DMS 273 (cell line): Measurements from ENCODE around the gene DNAAF2.
"Not testable (repeated sequence)": the region's sequence is repeated elsewhere in the genome, so short reads cannot be mapped to it uniquely, and the experiment has no call there.

Source experiments
- DNase-seq: peaks from one replicate; lab custom pipeline; 2025; ENCODE audit not compliant: unreplicated experiment; lab: John Stamatoyannopoulos, UW

The DNAAF2 gene

GRCh38 chr14:49622022-49622607 is 12.9 kb downstream of the DNAAF2 start:
- peak; percentile 31 for DNase-seq

- peak; percentile 87 for DNase-seq
Observed at GRCh38 chr14:49621114-49621881, 13.7 kb downstream of the DNAAF2 start.

- peak; percentile 99 for DNase-seq
Observed at GRCh38 chr14:49620182-49621113, 14.6 kb downstream of the DNAAF2 start, which contains the start of the genes MGAT2 and RPL36AL. TSS of gene MGAT2 (plus strand) at chr14:49620799. CDS start at chr14:49621269, 470 bp downstream. TSS of gene RPL36AL (minus strand) at chr14:49620626. CDS start at chr14:49619104, 1,522 bp downstream.

- DNase-seq = no peak
Observed at GRCh38 chr14:49619730-49620129, 15.3 kb downstream of the DNAAF2 start.

- not testable (repeated sequence) for DNase-seq
Observed at GRCh38 chr14:49619273-49619672, 15.8 kb downstream of the DNAAF2 start.

- DNase-seq = no peak
Observed at GRCh38 chr14:49617852-49618519, 17.1 kb downstream of the DNAAF2 start.

- peak; percentile 61 for DNase-seq
Observed at GRCh38 chr14:49615776-49616175, 19.3 kb downstream of the DNAAF2 start.

GRCh38 chr14:49614196-49614595 is 20.8 kb downstream of the DNAAF2 start:
- DNase-seq = no peak

GRCh38 chr14:49612671-49613070 is 22.4 kb downstream of the DNAAF2 start:
- DNase-seq = no peak

- DNase-seq = no peak
Observed at GRCh38 chr14:49612251-49612650, 22.8 kb downstream of the DNAAF2 start.

GRCh38 chr14:49607583-49607982 is 27.5 kb downstream of the DNAAF2 start:
- DNase-seq = no peak

GRCh38 chr14:49598485-49599300 is 36.4 kb downstream of the DNAAF2 start, which contains the start of gene LRR1:
TSS of gene LRR1 (plus strand) at chr14:49598940. CDS start at chr14:49599021, 81 bp downstream.
- peak; percentile 93 for DNase-seq

GRCh38 chr14:49598189-49598484 is 36.9 kb downstream of the DNAAF2 start:
- no peak for DNase-seq

- peak; percentile 77 for DNase-seq
Observed at GRCh38 chr14:49594347-49595091, 40.5 kb downstream of the DNAAF2 start.

GRCh38 chr14:49593016-49593415 is 42.0 kb downstream of the DNAAF2 start:
- no peak for DNase-seq

GRCh38 chr14:49589387-49589786 is 45.7 kb downstream of the DNAAF2 start:
- no peak for DNase-seq

GRCh38 chr14:49586673-49587460 is 48.2 kb downstream of the DNAAF2 start:
- peak; percentile 87 for DNase-seq
